Peyer's patch (tissue), 4 donors: Measurements from ENCODE around the gene CYP2J2. TPM values are rescaled to one million over a fixed set of nuclear protein-coding genes. Genes with fewer than 3 reads are reported as not detected.

ENCODE experiments used
- DNase-seq, 3 donors: peaks; one replicate each; pipeline ENCODE4 v3.0.0-alpha.2; 2017 to 2019
- H3K27ac ChIP-seq, 4 donors: fragments of 200-600 bp; sonication (generic); one replicate each; pipeline ENCODE4 v1.5.1; 2016 to 2019
- H3K27me3 ChIP-seq, 2 donors: fragments of 200-600 bp; sonication (generic); one replicate each; pipeline ENCODE4 v1.5.1; 2019
- H3K36me3 ChIP-seq, 3 donors: fragments of 200-600 bp; sonication (generic); one replicate each; pipeline ENCODE4 v1.5.1; 2016 to 2019
- H3K4me1 ChIP-seq, 4 donors: fragments of 200-600 bp; sonication (generic); one replicate each; pipeline ENCODE4 v1.5.1; 2016 to 2019
- H3K4me3 ChIP-seq, 4 donors: fragments of 200-600 bp; sonication (generic); 1 replicate in 3 of 4; 2 replicates in 1 of 4; pipeline ENCODE4 v1.5.1; 2016 to 2019; ENCODE audit warnings: mild to moderate bottlenecking in 1 of 4
- H3K9me3 ChIP-seq, 4 donors: fragments of 200-600 bp; sonication (generic); one replicate each; pipeline ENCODE4 v1.5.1; 2016 to 2019; ENCODE audit warnings: mild to moderate bottlenecking in 1 of 4
- POLR2A ChIP-seq, 2 donors: fragments of 450-650 bp; IDR thresholded peaks; one replicate each; pipeline ENCODE4 v1.5.1; 2017; ENCODE audit warnings: antibody characterized with exemption in 2 of 2, mild to moderate bottlenecking in 2 of 2, moderate library complexity in 2 of 2
- total RNA-seq, 4 donors: library from RNA; depleted of rRNA; stranded (reverse); fragments of >200 nt; gene quantifications; one replicate each; pipeline ENCODE4 v1.1.0, GENCODE V29; 2016
- TF ChIP-seq, protein P1 (sequence below), 6 experiments: fragments of 450-650 bp in 4 of 6; fragments of 200-600 bp in 2 of 6; sonication (generic) in 1 of 6; IDR thresholded peaks; one replicate each; pipeline ENCODE4 v1.5.1; 2017 to 2019; ENCODE audit warnings: antibody characterized with exemption in 6 of 6, mild to moderate bottlenecking in 3 of 6, moderate library complexity in 1 of 6

Gene CYP2J2
- total RNA-seq, 4 donors from 2014 or later = 14.9 to 243 (median 169) TPM

- peak in 1 of 3 donors; percentile 65 for DNase-seq
- TF ChIP-seq, protein P1, sequence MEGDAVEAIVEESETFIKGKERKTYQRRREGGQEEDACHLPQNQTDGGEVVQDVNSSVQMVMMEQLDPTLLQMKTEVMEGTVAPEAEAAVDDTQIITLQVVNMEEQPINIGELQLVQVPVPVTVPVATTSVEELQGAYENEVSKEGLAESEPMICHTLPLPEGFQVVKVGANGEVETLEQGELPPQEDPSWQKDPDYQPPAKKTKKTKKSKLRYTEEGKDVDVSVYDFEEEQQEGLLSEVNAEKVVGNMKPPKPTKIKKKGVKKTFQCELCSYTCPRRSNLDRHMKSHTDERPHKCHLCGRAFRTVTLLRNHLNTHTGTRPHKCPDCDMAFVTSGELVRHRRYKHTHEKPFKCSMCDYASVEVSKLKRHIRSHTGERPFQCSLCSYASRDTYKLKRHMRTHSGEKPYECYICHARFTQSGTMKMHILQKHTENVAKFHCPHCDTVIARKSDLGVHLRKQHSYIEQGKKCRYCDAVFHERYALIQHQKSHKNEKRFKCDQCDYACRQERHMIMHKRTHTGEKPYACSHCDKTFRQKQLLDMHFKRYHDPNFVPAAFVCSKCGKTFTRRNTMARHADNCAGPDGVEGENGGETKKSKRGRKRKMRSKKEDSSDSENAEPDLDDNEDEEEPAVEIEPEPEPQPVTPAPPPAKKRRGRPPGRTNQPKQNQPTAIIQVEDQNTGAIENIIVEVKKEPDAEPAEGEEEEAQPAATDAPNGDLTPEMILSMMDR (IDR thresholded peaks at IDR 0.05) = peak in 4 of 6 experiments; percentile 31 to 66 (median 59)
- no peak for TF ChIP-seq POLR2A (IDR thresholded peaks at IDR 0.05)
- no peaks in the 10 kb centered on the region for H3K27me3 ChIP-seq
- H3K27ac ChIP-seq = no peak overlapping the region
- H3K36me3 ChIP-seq = peaks cover 0 to 24% (median 0%) of the 10 kb centered on the region in 3 donors
- no peaks in the 10 kb centered on the region for H3K9me3 ChIP-seq
- no peaks in the 10 kb centered on the region for H3K4me1 ChIP-seq
- no peak overlapping the region for H3K4me3 ChIP-seq
These were observed 23.3 kb downstream of the CYP2J2 start for GRCh38 chr1:59903141-59903754.

GRCh38 chr1:59901770-59902388, 24.7 kb downstream of the CYP2J2 start:
- Histone ChIP-seq H3K9me3 (no peaks in the 10 kb centered on the region), H3K4me3 (no peak overlapping the region), H3K27me3 (no peaks in the 10 kb centered on the region), H3K4me1 (no peaks in the 10 kb centered on the region), H3K36me3 (peaks cover 0 to 30% (median 0%) of the 10 kb centered on the region in 3 donors), H3K27ac (no peak overlapping the region)
- DNase-seq = no peak
- TF ChIP-seq, protein P1 (IDR thresholded peaks at IDR 0.05) = no peak
- no peak for TF ChIP-seq POLR2A (IDR thresholded peaks at IDR 0.05)

DNA sequence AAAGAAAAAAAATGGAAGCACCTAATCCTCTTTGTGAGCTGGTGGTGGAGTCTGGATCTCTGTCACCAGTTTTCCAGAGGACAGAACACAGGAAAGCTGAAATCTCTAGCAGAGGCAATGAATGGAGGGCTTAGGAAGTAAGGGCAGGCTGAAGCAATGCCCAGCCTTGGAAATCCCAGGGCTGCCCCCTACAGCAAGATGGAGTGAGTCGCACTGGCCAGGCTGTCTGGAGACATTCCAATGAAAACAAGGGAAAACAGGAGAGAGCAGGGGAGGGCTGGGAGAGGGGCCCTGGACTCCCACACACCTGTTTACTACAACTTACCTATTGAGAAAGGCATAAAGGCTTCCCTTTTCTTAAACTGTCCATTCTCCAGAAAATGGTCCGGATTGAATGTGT, 25.9 kb downstream of the CYP2J2 start:
- Histone ChIP-seq H3K4me1 (no peaks in the 10 kb centered on the region), H3K9me3 (no peaks in the 10 kb centered on the region), H3K4me3 (no peak overlapping the region), H3K27me3 (no peaks in the 10 kb centered on the region), H3K36me3 (peaks cover 0 to 30% (median 0%) of the 10 kb centered on the region in 3 donors), H3K27ac (no peak overlapping the region)
- no peak for TF ChIP-seq POLR2A (IDR thresholded peaks at IDR 0.05)
- TF ChIP-seq, protein P1 (IDR thresholded peaks at IDR 0.05) = no peak
- DNase-seq = no peak

DNA sequence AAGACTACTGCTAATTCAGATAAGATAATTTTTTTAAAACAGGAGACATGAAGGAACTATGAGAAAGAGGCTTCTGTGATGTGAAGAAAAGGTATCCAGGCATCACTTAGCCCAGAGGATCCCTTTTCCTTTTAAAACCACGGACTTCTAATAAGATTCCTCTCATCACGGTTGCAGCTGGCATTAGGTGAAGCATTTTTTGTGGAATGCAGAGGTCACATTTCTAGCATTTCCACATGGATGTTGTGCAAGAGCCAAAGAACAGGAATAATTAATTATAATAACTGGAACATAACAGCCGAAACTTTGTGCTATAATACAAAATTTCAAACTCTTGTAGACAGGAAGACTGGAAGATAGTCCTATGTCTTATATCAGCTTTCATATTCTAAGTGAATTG, 27.6 kb downstream of the CYP2J2 start:
- H3K4me1 ChIP-seq = peaks cover 0 to 5% (median 0%) of the 10 kb centered on the region in 4 donors
- H3K27me3 ChIP-seq = no peaks in the 10 kb centered on the region
- DNase-seq = no peak
- H3K4me3 ChIP-seq = no peak overlapping the region
- no peak for TF ChIP-seq POLR2A (IDR thresholded peaks at IDR 0.05)
- no peaks in the 10 kb centered on the region for H3K9me3 ChIP-seq
- H3K36me3 ChIP-seq = peaks cover 0 to 30% (median 0%) of the 10 kb centered on the region in 3 donors
- H3K27ac ChIP-seq = no peak overlapping the region

- H3K9me3 ChIP-seq = no peaks in the 10 kb centered on the region
- no peaks in the 10 kb centered on the region for H3K27me3 ChIP-seq
- DNase-seq = no peak
- no peak overlapping the region for H3K4me3 ChIP-seq
- no peak overlapping the region for H3K27ac ChIP-seq
- TF ChIP-seq, protein P1 (IDR thresholded peaks at IDR 0.05) = no peak
- TF ChIP-seq POLR2A (IDR thresholded peaks at IDR 0.05) = no peak
- H3K36me3 ChIP-seq = peaks cover 0 to 34% (median 0%) of the 10 kb centered on the region in 3 donors
- peaks cover 0 to 21% (median 1%) of the 10 kb centered on the region in 4 donors for H3K4me1 ChIP-seq
These were observed 29.4 kb downstream of the CYP2J2 start for GRCh38 chr1:59897165-59897564.
